CD4-positive, alpha-beta memory T cell (primary cell): ENCODE results near the gene ABCC9. TPM values are rescaled to one million over a fixed set of nuclear protein-coding genes. Genes with fewer than 3 reads are reported as not detected.

ENCODE experiments used
- CTCF ChIA-PET: fragments of 350-600 bp; sonication (Branson Sonifier 250); formaldehyde crosslinking; loops from one replicate; lab custom pipeline; 2021; ENCODE audit warnings: inconsistent platforms; ENCODE audit not compliant: partially characterized antibody; lab: Charles Lee
- POLR2A ChIA-PET: fragments of 350-600 bp; sonication (Branson Sonifier 250); formaldehyde crosslinking; loops from one replicate; lab custom pipeline; 2021; ENCODE audit not compliant: partially characterized antibody; lab: Charles Lee
- DNase-seq, 5 donors: peaks; one replicate each; pipeline versions ENCODE4 v3.0.0 to v3.0.0-alpha.2; 2020 to 2022; ENCODE audit warnings: mixed read lengths in 1 of 5
- H3K27ac ChIP-seq: one replicate; pipeline ENCODE4 v1.7.0; 2013; ENCODE audit warnings: low read depth, low read length
- H3K27me3 ChIP-seq: 2 replicates; pipeline ENCODE4 v1.7.0; 2013; ENCODE audit warnings: mild to moderate bottlenecking, low read length, moderate library complexity; ENCODE audit not compliant: insufficient read depth
- H3K36me3 ChIP-seq: 2 replicates; pipeline ENCODE4 v1.7.0; 2013; ENCODE audit warnings: mild to moderate bottlenecking, low read length, moderate library complexity; ENCODE audit not compliant: insufficient read depth
- H3K4me1 ChIP-seq: 2 replicates; pipeline ENCODE4 v1.7.0; 2013; ENCODE audit warnings: mild to moderate bottlenecking, low read length, moderate library complexity; ENCODE audit not compliant: insufficient read depth
- H3K4me3 ChIP-seq, 2 donors: one replicate each; pipeline ENCODE4 v1.7.0; 2013; ENCODE audit warnings: low read length in 2 of 2, mild to moderate bottlenecking in 1 of 2
- H3K9me3 ChIP-seq, 2 donors: one replicate each; pipeline ENCODE4 v1.7.0; 2013; ENCODE audit warnings: low read length in 2 of 2, control low read depth in 1 of 2; ENCODE audit not compliant: control insufficient read depth in 1 of 2
- H3K27ac Mint-ChIP-seq, 7 donors: one replicate each; pipeline ENCODE4 v1.8.0; 2020 to 2021; ENCODE audit warnings: mixed read lengths in 7 of 7, mild to moderate bottlenecking in 6 of 7, inconsistent platforms in 3 of 7, moderate library complexity in 3 of 7
- H3K27me3 Mint-ChIP-seq, 2 donors: one replicate each; pipeline ENCODE4 v1.8.0; 2020 to 2021; ENCODE audit warnings: mixed read lengths in 2 of 2
- H3K36me3 Mint-ChIP-seq, 2 donors: one replicate each; pipeline ENCODE4 v1.8.0; 2020 to 2021; ENCODE audit warnings: mixed read lengths in 2 of 2, inconsistent platforms in 1 of 2, mild to moderate bottlenecking in 1 of 2
- H3K4me1 Mint-ChIP-seq, 4 donors: one replicate each; pipeline ENCODE4 v1.8.0; 2020 to 2021; ENCODE audit warnings: mixed read lengths in 4 of 4, mild to moderate bottlenecking in 1 of 4
- H3K4me3 Mint-ChIP-seq, 8 donors: one replicate each; pipeline ENCODE4 v1.8.0; 2020 to 2021; ENCODE audit warnings: mixed read lengths in 8 of 8, mild to moderate bottlenecking in 7 of 8, moderate library complexity in 6 of 8, inconsistent platforms in 3 of 8
- H3K9me3 Mint-ChIP-seq, 8 donors: one replicate each; pipeline ENCODE4 v1.8.0; 2020 to 2021; ENCODE audit warnings: mixed read lengths in 8 of 8, mild to moderate bottlenecking in 5 of 8, inconsistent platforms in 3 of 8, moderate library complexity in 1 of 8
- intact Hi-C: fragments of 100-400 bp; cut with micrococcal nuclease; formaldehyde crosslinking; loops from one replicate; pipeline ENCODE4 v1.15.1; 2023
- polyA plus RNA-seq, 2 donors: library from polyadenylated mRNA; unstranded; fragments of 300-500 nt; fragmentation: Illumina TruSeq; gene quantifications; one replicate each; pipeline ENCODE4 v1.2.3, GENCODE V29; 2021
- total RNA-seq, 2 experiments: library from RNA; stranded (reverse); gene quantifications; one replicate each; pipeline ENCODE4 v1.2.3, GENCODE V29; 2021

Gene ABCC9
- total and polyA plus RNA-seq, 4 experiments from 2014 or later: not detected

GRCh38 chr12:21860128-21860527 lies 81.1 kb downstream of the ABCC9 start:
- H3K36me3 ChIP-seq: no peaks in the 10 kb centered on the region
- H3K4me3 Mint-ChIP-seq: no peak overlapping the region
- intact Hi-C loops: no loop called here
- no peaks in the 10 kb centered on the region for H3K36me3 Mint-ChIP-seq
- H3K9me3 ChIP-seq: no peaks in the 10 kb centered on the region
- no peak overlapping the region for H3K27ac Mint-ChIP-seq
- no peak for DNase-seq
- CTCF ChIA-PET: no interaction called here
- no peaks in the 10 kb centered on the region for H3K4me1 ChIP-seq
- no peaks in the 10 kb centered on the region for H3K4me1 Mint-ChIP-seq
- H3K27me3 ChIP-seq: no peaks in the 10 kb centered on the region
- H3K27me3 Mint-ChIP-seq: peaks cover 2% of the 10 kb centered on the region in 2 donors
- H3K9me3 Mint-ChIP-seq: no peaks in the 10 kb centered on the region
- H3K4me3 ChIP-seq: no peak overlapping the region
- POLR2A ChIA-PET: no interaction called here
- no peak overlapping the region for H3K27ac ChIP-seq

GRCh38 chr12:21852251-21852650 lies 89.0 kb downstream of the ABCC9 start:
- Histone ChIP-seq H3K4me1 (no peaks in the 10 kb centered on the region), H3K27ac (no peak overlapping the region), H3K27me3 (no peaks in the 10 kb centered on the region), H3K36me3 (no peaks in the 10 kb centered on the region), H3K4me3 (no peak overlapping the region), H3K9me3 (no peaks in the 10 kb centered on the region)
- Mint-ChIP-seq H3K27me3 (peaks cover 8 to 14% of the 10 kb centered on the region in 2 donors), H3K4me3 (no peak overlapping the region), H3K4me1 (no peaks in the 10 kb centered on the region), H3K27ac (no peak overlapping the region), H3K36me3 (no peaks in the 10 kb centered on the region), H3K9me3 (peaks cover 0 to 4% (median 0%) of the 10 kb centered on the region in 8 donors)
- DNase-seq: no peak
- ChIA-PET POLR2A (no interaction called here), CTCF (no interaction called here)
- intact Hi-C loops: no loop called here

GRCh38 chr12:21851151-21851550 lies 90.1 kb downstream of the ABCC9 start:
- DNase-seq: no peak
- Histone ChIP-seq H3K4me3 (no peak overlapping the region), H3K27me3 (no peaks in the 10 kb centered on the region), H3K36me3 (no peaks in the 10 kb centered on the region), H3K4me1 (no peaks in the 10 kb centered on the region), H3K9me3 (no peaks in the 10 kb centered on the region), H3K27ac (no peak overlapping the region)
- POLR2A ChIA-PET: no interaction called here
- CTCF ChIA-PET: no interaction called here
- H3K4me1 Mint-ChIP-seq: no peaks in the 10 kb centered on the region
- H3K27ac Mint-ChIP-seq: no peak overlapping the region
- intact Hi-C loops: no loop called here
- H3K27me3 Mint-ChIP-seq: peaks cover 8 to 14% of the 10 kb centered on the region in 2 donors
- no peak overlapping the region for H3K4me3 Mint-ChIP-seq
- H3K36me3 Mint-ChIP-seq: no peaks in the 10 kb centered on the region
- peaks cover 0 to 4% (median 0%) of the 10 kb centered on the region in 8 donors for H3K9me3 Mint-ChIP-seq

- peaks cover 8 to 14% of the 10 kb centered on the region in 2 donors for H3K27me3 Mint-ChIP-seq
Measured at GRCh38 chr12:21850419-21850818, 90.8 kb downstream of the ABCC9 start.

GRCh38 chr12:21849878-21850277 lies 91.3 kb downstream of the ABCC9 start:
- no peak overlapping the region for H3K27ac Mint-ChIP-seq
- intact Hi-C loops: no loop called here
- Histone ChIP-seq H3K4me1 (no peaks in the 10 kb centered on the region), H3K4me3 (no peak overlapping the region), H3K36me3 (no peaks in the 10 kb centered on the region), H3K27ac (no peak overlapping the region), H3K9me3 (no peaks in the 10 kb centered on the region), H3K27me3 (no peaks in the 10 kb centered on the region)
- no peaks in the 10 kb centered on the region for H3K4me1 Mint-ChIP-seq
- no peak overlapping the region for H3K4me3 Mint-ChIP-seq
- CTCF ChIA-PET: no interaction called here
- POLR2A ChIA-PET: no interaction called here
- H3K9me3 Mint-ChIP-seq: peaks cover 0 to 4% (median 0%) of the 10 kb centered on the region in 8 donors
- H3K27me3 Mint-ChIP-seq: peaks cover 8 to 14% of the 10 kb centered on the region in 2 donors
- DNase-seq: no peak
- H3K36me3 Mint-ChIP-seq: no peaks in the 10 kb centered on the region

More at GRCh38 chr12:21850419-21850818, 90.8 kb downstream of the ABCC9 start:
- H3K4me3 ChIP-seq: no peak overlapping the region
- CTCF ChIA-PET: no interaction called here
- H3K4me1 ChIP-seq: no peaks in the 10 kb centered on the region
- Mint-ChIP-seq H3K36me3 (no peaks in the 10 kb centered on the region), H3K4me3 (no peak overlapping the region), H3K4me1 (no peaks in the 10 kb centered on the region), H3K27ac (no peak overlapping the region), H3K9me3 (peaks cover 0 to 4% (median 0%) of the 10 kb centered on the region in 8 donors)
- intact Hi-C loops: no loop called here
- no peaks in the 10 kb centered on the region for H3K36me3 ChIP-seq
- H3K9me3 ChIP-seq: no peaks in the 10 kb centered on the region
- POLR2A ChIA-PET: no interaction called here
- DNase-seq: no peak
- H3K27ac ChIP-seq: no peak overlapping the region
- H3K27me3 ChIP-seq: no peaks in the 10 kb centered on the region

GRCh38 chr12:21848192-21848591 lies 93.0 kb downstream of the ABCC9 start:
- intact Hi-C loops: no loop called here
- ChIA-PET CTCF (no interaction called here), POLR2A (no interaction called here)
- no peak for DNase-seq
- Mint-ChIP-seq H3K27ac (no peak overlapping the region), H3K4me3 (no peak overlapping the region), H3K36me3 (no peaks in the 10 kb centered on the region), H3K27me3 (peaks cover 8 to 14% of the 10 kb centered on the region in 2 donors), H3K4me1 (no peaks in the 10 kb centered on the region), H3K9me3 (peaks cover 0 to 4% (median 0%) of the 10 kb centered on the region in 8 donors)
- H3K4me1 ChIP-seq: no peaks in the 10 kb centered on the region
- H3K27ac ChIP-seq: no peak overlapping the region
- H3K27me3 ChIP-seq: no peaks in the 10 kb centered on the region
- H3K4me3 ChIP-seq: no peak overlapping the region
- H3K9me3 ChIP-seq: no peaks in the 10 kb centered on the region
- H3K36me3 ChIP-seq: no peaks in the 10 kb centered on the region

- Histone ChIP-seq H3K27me3 (no peaks in the 10 kb centered on the region), H3K4me3 (no peak overlapping the region), H3K27ac (no peak overlapping the region), H3K36me3 (no peaks in the 10 kb centered on the region), H3K4me1 (no peaks in the 10 kb centered on the region), H3K9me3 (no peaks in the 10 kb centered on the region)
- POLR2A ChIA-PET: no interaction called here
- no peaks in the 10 kb centered on the region for H3K36me3 Mint-ChIP-seq
- H3K4me1 Mint-ChIP-seq: no peaks in the 10 kb centered on the region
- H3K9me3 Mint-ChIP-seq: peaks cover 0 to 4% (median 0%) of the 10 kb centered on the region in 8 donors
- no peak overlapping the region for H3K4me3 Mint-ChIP-seq
- H3K27ac Mint-ChIP-seq: no peak overlapping the region
- intact Hi-C loops: no loop called here
- CTCF ChIA-PET: no interaction called here
- no peak for DNase-seq
- peaks cover 3 to 11% of the 10 kb centered on the region in 2 donors for H3K27me3 Mint-ChIP-seq
Measured at GRCh38 chr12:21843795-21844194, 97.4 kb downstream of the ABCC9 start.

GRCh38 chr12:21839776-21840175 lies 101.5 kb downstream of the ABCC9 start:
- ChIA-PET CTCF (no interaction called here), POLR2A (no interaction called here)
- Histone ChIP-seq H3K4me3 (no peak overlapping the region), H3K9me3 (no peaks in the 10 kb centered on the region), H3K27me3 (no peaks in the 10 kb centered on the region), H3K27ac (no peak overlapping the region), H3K36me3 (no peaks in the 10 kb centered on the region), H3K4me1 (no peaks in the 10 kb centered on the region)
- H3K4me3 Mint-ChIP-seq: no peak overlapping the region
- peaks cover 0 to 2% (median 0%) of the 10 kb centered on the region in 8 donors for H3K9me3 Mint-ChIP-seq
- H3K36me3 Mint-ChIP-seq: no peaks in the 10 kb centered on the region
- no peak overlapping the region for H3K27ac Mint-ChIP-seq
- H3K4me1 Mint-ChIP-seq: no peaks in the 10 kb centered on the region
- intact Hi-C loops: no loop called here
- no peak for DNase-seq
- peaks cover 4 to 7% of the 10 kb centered on the region in 2 donors for H3K27me3 Mint-ChIP-seq
